Dermis microvascular lymphatic vessel endothelial cell (primary cell): Measurements from ENCODE around the gene TTLL3. TPM values are rescaled to one million over a fixed set of nuclear protein-coding genes. Genes with fewer than 3 reads are reported as not detected.
"Not testable (repeated sequence)": the region's sequence is repeated elsewhere in the genome, so short reads cannot be mapped to it uniquely, and the experiment has no call there.

Experiments used
- DNase-seq, 2 donors: peaks; one replicate each; pipeline versions ENCODE4 v3.0.0 to v3.0.0-alpha.2; 2010; ENCODE audit warnings: low read depth in 2 of 2
- total RNA-seq: library from RNA; depleted of rRNA; stranded (reverse); fragments of >200 nt; gene quantifications from 2 replicates; pipeline ENCODE4 v1.2.1, GENCODE V29; 2014

TTLL3 gene
- 4.1 and 7.6 TPM in 2 replicates for total RNA-seq

GRCh38 chr3:9809615-9810432 lies at the start of gene TTLL3:
TTLL3 (plus strand) TSS chr3:9810262; CDS start chr3:9810662, 400 bp downstream.
- DNase-seq, result peak in 1 of 2 donors; percentile 66

- no peak for DNase-seq
Measured at GRCh38 chr3:9760779-9761505, 49.1 kb upstream of the TTLL3 start.

- no peak for DNase-seq
Measured at GRCh38 chr3:9761919-9762318, 48.1 kb upstream of the TTLL3 start.

- no peak for DNase-seq
Measured at GRCh38 chr3:9762871-9763270, 47.2 kb upstream of the TTLL3 start.

GRCh38 chr3:9765865-9766264 lies 44.2 kb upstream of the TTLL3 start:
- no peak for DNase-seq

GRCh38 chr3:9767418-9767817 lies 42.6 kb upstream of the TTLL3 start:
- DNase-seq, result no peak

GRCh38 chr3:9768141-9768775 lies 41.8 kb upstream of the TTLL3 start:
- DNase-seq, result no peak

GRCh38 chr3:9769012-9769411 lies 41.0 kb upstream of the TTLL3 start:
- no peak for DNase-seq

- DNase-seq, result peak in 1 of 2 donors; percentile 68
Measured at GRCh38 chr3:9769426-9770275, 40.4 kb upstream of the TTLL3 start, which contains the start of gene CAMK1. CAMK1 (minus strand) TSS chr3:9769947; CDS start chr3:9767749, 2,198 bp downstream.

GRCh38 chr3:9770276-9770812 lies 39.7 kb upstream of the TTLL3 start:
- no peak for DNase-seq

GRCh38 chr3:9771007-9771406 lies 39.1 kb upstream of the TTLL3 start:
- DNase-seq, result not testable (repeated sequence)

- no peak for DNase-seq
Measured at GRCh38 chr3:9776896-9777693, 33.0 kb upstream of the TTLL3 start.

GRCh38 chr3:9777694-9778021 lies 32.4 kb upstream of the TTLL3 start:
- DNase-seq, result no peak

GRCh38 chr3:9778143-9779074 lies 31.7 kb upstream of the TTLL3 start:
- no peak for DNase-seq

GRCh38 chr3:9779075-9779593 lies 30.9 kb upstream of the TTLL3 start:
- DNase-seq, result no peak

- DNase-seq, result no peak
Measured at GRCh38 chr3:9779721-9780457, 30.2 kb upstream of the TTLL3 start.

- no peak for DNase-seq
Measured at GRCh38 chr3:9780458-9780812, 29.6 kb upstream of the TTLL3 start.

- no peak for DNase-seq
Measured at GRCh38 chr3:9780910-9781309, 29.2 kb upstream of the TTLL3 start.
